ENCODE results near the gene C12orf57. TPM values are rescaled to one million over a fixed set of nuclear protein-coding genes. Genes with fewer than 3 reads are reported as not detected.

C12orf57 gene
- polyA plus RNA-seq, 1 donor (not counting 4 experiments of a cell fraction or from before 2014, with no cell fraction given), result 137 TPM

GRCh38 chr12:6935371-6936193, 8.2 kb upstream of the C12orf57 start:
- dilution Hi-C loops (cut with MboI; ENCODE audit: extremely low pct_ligation_motif_present, low sequenced_read_pairs), result no loop called here
- FAIRE-seq (no peak), DNase-seq (ENCODE audit: low read depth, low spot score) (no peak)
- H3K9ac ChIP-seq (ENCODE audit: control insufficient read depth, extremely low read depth, insufficient read depth, low read length), result no peak overlapping the region
- H3K79me2 ChIP-seq (ENCODE audit: control insufficient read depth, insufficient read depth, low read length), result peaks cover 17% of the 10 kb centered on the region
- no peaks in the 10 kb centered on the region for H4K20me1 ChIP-seq (ENCODE audit: control insufficient read depth, extremely low read depth, insufficient read depth, low read length)
- no peaks in the 10 kb centered on the region for H3K9me1 ChIP-seq (ENCODE audit: control insufficient read depth, extremely low read depth, insufficient read depth, low read length)
- H3K27me3 ChIP-seq (ENCODE audit: control insufficient read depth, extremely low read depth, insufficient read depth, low read length), result no peaks in the 10 kb centered on the region
- H3K36me3 ChIP-seq (ENCODE audit: control insufficient read depth in 2 of 2, extremely low read depth in 1 of 2, insufficient read depth in 2 of 2, low read length in 2 of 2), result peaks cover 18 to 23% of the 10 kb centered on the region in 2 experiments
- H3K4me1 ChIP-seq (ENCODE audit: control insufficient read depth, extremely low read depth, insufficient read depth, low read length), result peaks cover 4% of the 10 kb centered on the region
- no peak overlapping the region for H3K27ac ChIP-seq (ENCODE audit: control insufficient read depth, insufficient read depth, low read length)
- no peak for TF ChIP-seq CTCF (optimal IDR thresholded peaks at IDR 0.05 in 1 of 3, IDR thresholded peaks at IDR 0.05 in 1 of 3, conservative IDR thresholded peaks at IDR 0.05 in 1 of 3; ENCODE audit: extremely low read depth in 1 of 3, insufficient read depth in 2 of 3, low read length in 3 of 3)
- TF ChIP-seq EZH2 (IDR thresholded peaks at IDR 0.05; ENCODE audit: low read length), result no peak
- H3K4me2 ChIP-seq (ENCODE audit: control insufficient read depth, extremely low read depth, insufficient read depth, low read depth, low read length), result no peak overlapping the region
- H3K9me3 ChIP-seq (ENCODE audit: control insufficient read depth, low read depth, low read length), result no peaks in the 10 kb centered on the region
- H2AFZ ChIP-seq (ENCODE audit: control insufficient read depth, low read length), result no peak overlapping the region
- no peak overlapping the region for H3K4me3 ChIP-seq (ENCODE audit: control insufficient read depth in 2 of 3, extremely low read depth in 1 of 3, insufficient read depth in 2 of 3, low read depth in 1 of 3, low read length in 3 of 3)

- no peak for FAIRE-seq
- H3K79me2 ChIP-seq (ENCODE audit: control insufficient read depth, insufficient read depth, low read length), result peaks cover 11% of the 10 kb centered on the region
- no peak for DNase-seq (ENCODE audit: low read depth, low spot score)
- dilution Hi-C loops (cut with MboI; ENCODE audit: extremely low pct_ligation_motif_present, low sequenced_read_pairs), result no loop called here
- peaks cover 18 to 27% of the 10 kb centered on the region in 2 experiments for H3K36me3 ChIP-seq (ENCODE audit: control insufficient read depth in 2 of 2, extremely low read depth in 1 of 2, insufficient read depth in 2 of 2, low read length in 2 of 2)
- H3K9me3 ChIP-seq (ENCODE audit: control insufficient read depth, low read depth, low read length), result no peaks in the 10 kb centered on the region
- no peak overlapping the region for H3K4me2 ChIP-seq (ENCODE audit: control insufficient read depth, extremely low read depth, insufficient read depth, low read depth, low read length)
- H4K20me1 ChIP-seq (ENCODE audit: control insufficient read depth, extremely low read depth, insufficient read depth, low read length), result no peaks in the 10 kb centered on the region
- H3K27ac ChIP-seq (ENCODE audit: control insufficient read depth, insufficient read depth, low read length), result no peak overlapping the region
- no peak for TF ChIP-seq CTCF (optimal IDR thresholded peaks at IDR 0.05 in 1 of 3, IDR thresholded peaks at IDR 0.05 in 1 of 3, conservative IDR thresholded peaks at IDR 0.05 in 1 of 3; ENCODE audit: extremely low read depth in 1 of 3, insufficient read depth in 2 of 3, low read length in 3 of 3)
- TF ChIP-seq EZH2 (IDR thresholded peaks at IDR 0.05; ENCODE audit: low read length), result no peak
- H3K9me1 ChIP-seq (ENCODE audit: control insufficient read depth, extremely low read depth, insufficient read depth, low read length), result no peaks in the 10 kb centered on the region
- H3K4me3 ChIP-seq (ENCODE audit: control insufficient read depth in 2 of 3, extremely low read depth in 1 of 3, insufficient read depth in 2 of 3, low read depth in 1 of 3, low read length in 3 of 3), result no peak overlapping the region
- peaks cover 4% of the 10 kb centered on the region for H3K4me1 ChIP-seq (ENCODE audit: control insufficient read depth, extremely low read depth, insufficient read depth, low read length)
- H2AFZ ChIP-seq (ENCODE audit: control insufficient read depth, low read length), result no peak overlapping the region
- H3K9ac ChIP-seq (ENCODE audit: control insufficient read depth, extremely low read depth, insufficient read depth, low read length), result no peak overlapping the region
- H3K27me3 ChIP-seq (ENCODE audit: control insufficient read depth, extremely low read depth, insufficient read depth, low read length), result no peaks in the 10 kb centered on the region
Observed at GRCh38 chr12:6936194-6936635, 7.6 kb upstream of the C12orf57 start.
